IPS-18a (cell line): ENCODE data around the gene RGS12.

Source experiments
- H3K27ac ChIP-seq: one replicate; pipeline ENCODE4 v1.5.1; 2013; ENCODE audit warnings: low read length
- H3K27me3 ChIP-seq: one replicate; pipeline ENCODE4 v1.6.1; 2013; ENCODE audit warnings: mild to moderate bottlenecking, low read length; ENCODE audit not compliant: control insufficient read depth, insufficient read depth
- H3K36me3 ChIP-seq: one replicate; pipeline ENCODE4 v1.6.1; 2013; ENCODE audit warnings: low read depth, low read length; ENCODE audit not compliant: control insufficient read depth
- H3K4me1 ChIP-seq: one replicate; pipeline ENCODE4 v1.6.1; 2013; ENCODE audit warnings: low read depth, low read length; ENCODE audit not compliant: control insufficient read depth
- H3K4me3 ChIP-seq: one replicate; pipeline ENCODE4 v1.5.1; 2013; ENCODE audit warnings: low read length
- H3K9ac ChIP-seq: one replicate; pipeline ENCODE4 v1.6.1; 2013; ENCODE audit warnings: mild to moderate bottlenecking, low read length, moderate library complexity
- H3K9me3 ChIP-seq: one replicate; pipeline ENCODE4 v1.6.1; 2013; ENCODE audit warnings: low read depth, low read length; ENCODE audit not compliant: control insufficient read depth

RGS12 gene

GRCh38 chr4:3292571-3293400, at the start of gene RGS12:
Gene RGS12, plus strand, starts transcription at chr4:3293021. Its CDS starts 23,150 bp downstream, at chr4:3316171.
- H3K27ac ChIP-seq, result no peak within 1 kb of the TSS
- H3K4me3 ChIP-seq, result peak within 1 kb of the TSS; percentile 74

GRCh38 chr4:3243136-3243780, 49.6 kb upstream of the RGS12 start:
- peaks cover 7% of the 10 kb centered on the region for H3K4me1 ChIP-seq
- H3K27ac ChIP-seq, result no peak overlapping the region
- peaks cover 22% of the 10 kb centered on the region for H3K27me3 ChIP-seq
- no peaks in the 10 kb centered on the region for H3K9me3 ChIP-seq
- peaks cover 15% of the 10 kb centered on the region for H3K36me3 ChIP-seq
- H3K9ac ChIP-seq, result no peak overlapping the region
- no peak overlapping the region for H3K4me3 ChIP-seq

More at GRCh38 chr4:3292571-3293400, at the start of gene RGS12:
- H3K36me3 ChIP-seq, result no peaks in the 10 kb centered on the region
- peaks cover 11% of the 10 kb centered on the region for H3K4me1 ChIP-seq
- peaks cover 29% of the 10 kb centered on the region for H3K27me3 ChIP-seq
- peak within 1 kb of the TSS; percentile 78 for H3K9ac ChIP-seq
- no peaks in the 10 kb centered on the region for H3K9me3 ChIP-seq

- Histone ChIP-seq H3K9ac (no peak overlapping the region), H3K4me1 (peaks cover under 1% of the 10 kb centered on the region), H3K27me3 (peaks cover 14% of the 10 kb centered on the region), H3K4me3 (no peak overlapping the region), H3K9me3 (no peaks in the 10 kb centered on the region), H3K36me3 (peaks cover 13% of the 10 kb centered on the region), H3K27ac (no peak overlapping the region)
These were observed 48.8 kb upstream of the RGS12 start for GRCh38 chr4:3244002-3244401.

GRCh38 chr4:3244747-3245146, 48.1 kb upstream of the RGS12 start:
- H3K4me1 ChIP-seq, result no peaks in the 10 kb centered on the region

GRCh38 chr4:3245676-3246075, 47.1 kb upstream of the RGS12 start:
- H3K4me1 ChIP-seq, result no peaks in the 10 kb centered on the region
- H3K36me3 ChIP-seq, result no peaks in the 10 kb centered on the region
- H3K27ac ChIP-seq, result no peak overlapping the region
- no peak overlapping the region for H3K9ac ChIP-seq
- no peaks in the 10 kb centered on the region for H3K27me3 ChIP-seq
- no peaks in the 10 kb centered on the region for H3K9me3 ChIP-seq
- no peak overlapping the region for H3K4me3 ChIP-seq

More at GRCh38 chr4:3244747-3245146, 48.1 kb upstream of the RGS12 start:
- H3K27ac ChIP-seq, result no peak overlapping the region
- no peak overlapping the region for H3K4me3 ChIP-seq
- H3K9me3 ChIP-seq, result no peaks in the 10 kb centered on the region
- peaks cover 7% of the 10 kb centered on the region for H3K27me3 ChIP-seq
- peaks cover 6% of the 10 kb centered on the region for H3K36me3 ChIP-seq
- no peak overlapping the region for H3K9ac ChIP-seq

- Histone ChIP-seq H3K9ac (no peak overlapping the region), H3K27ac (no peak overlapping the region), H3K9me3 (no peaks in the 10 kb centered on the region), H3K4me1 (no peaks in the 10 kb centered on the region), H3K4me3 (no peak overlapping the region), H3K36me3 (no peaks in the 10 kb centered on the region), H3K27me3 (no peaks in the 10 kb centered on the region)
These were observed 46.1 kb upstream of the RGS12 start for GRCh38 chr4:3246458-3247398.

- Histone ChIP-seq H3K36me3 (no peaks in the 10 kb centered on the region), H3K27ac (no peak overlapping the region), H3K9me3 (no peaks in the 10 kb centered on the region), H3K27me3 (no peaks in the 10 kb centered on the region), H3K4me1 (no peaks in the 10 kb centered on the region), H3K9ac (no peak overlapping the region), H3K4me3 (no peak overlapping the region)
These were observed 45.2 kb upstream of the RGS12 start for GRCh38 chr4:3247399-3248177.

GRCh38 chr4:3248178-3248480, 44.7 kb upstream of the RGS12 start:
- H3K9me3 ChIP-seq, result no peaks in the 10 kb centered on the region
- no peak overlapping the region for H3K4me3 ChIP-seq
- H3K27me3 ChIP-seq, result no peaks in the 10 kb centered on the region
- no peaks in the 10 kb centered on the region for H3K4me1 ChIP-seq
- no peaks in the 10 kb centered on the region for H3K36me3 ChIP-seq
- H3K27ac ChIP-seq, result no peak overlapping the region
- no peak overlapping the region for H3K9ac ChIP-seq

GRCh38 chr4:3248811-3249661, 43.8 kb upstream of the RGS12 start, which contains the start of gene MSANTD1:
Gene MSANTD1, plus strand, starts transcription at chr4:3249159. Its CDS starts 64 bp downstream, at chr4:3249223.
- Histone ChIP-seq H3K9me3 (no peaks in the 10 kb centered on the region), H3K9ac (no peak within 1 kb of the TSS), H3K4me1 (no peaks in the 10 kb centered on the region), H3K27me3 (no peaks in the 10 kb centered on the region), H3K36me3 (no peaks in the 10 kb centered on the region), H3K4me3 (no peak within 1 kb of the TSS), H3K27ac (no peak within 1 kb of the TSS)

GRCh38 chr4:3249711-3250437, 42.9 kb upstream of the RGS12 start:
- H3K9me3 ChIP-seq, result no peaks in the 10 kb centered on the region
- H3K4me3 ChIP-seq, result no peak overlapping the region
- H3K4me1 ChIP-seq, result no peaks in the 10 kb centered on the region
- no peaks in the 10 kb centered on the region for H3K27me3 ChIP-seq
- no peak overlapping the region for H3K9ac ChIP-seq
- no peak overlapping the region for H3K27ac ChIP-seq
- H3K36me3 ChIP-seq, result no peaks in the 10 kb centered on the region
